GM10248 (cell line): ENCODE measurements around the gene KIF12.
"Not testable (repeated sequence)": the region's sequence is repeated elsewhere in the genome, so short reads cannot be mapped to it uniquely, and the experiment has no call there.

Source experiments
- CTCF ChIA-PET: fragments of 300-600 bp; sonication (Branson Sonifier 250); formaldehyde crosslinking; extraction: SDS; loops from one replicate; lab custom pipeline; 2021; ENCODE audit warnings: antibody characterized with exemption; lab: Yijun Ruan, JAX
- POLR2A ChIA-PET: fragments of 350-650 bp; sonication (Branson Sonifier 250); formaldehyde crosslinking; extraction: SDS; loops from one replicate; lab custom pipeline; 2020; ENCODE audit warnings: antibody characterized with exemption; lab: Yijun Ruan, JAX
- DNase-seq: peaks from one replicate; pipeline ENCODE4 v3.0.0; 2012; ENCODE audit errors: extremely low spot score
- TF ChIP-seq, protein P1 (sequence below): IDR thresholded peaks from 2 replicates; pipeline ENCODE4 v1.5.1; 2012; ENCODE audit warnings: mild to moderate bottlenecking, low read depth; ENCODE audit errors: extremely low read depth, missing control alignments, control extremely low read depth

Gene KIF12

DNA sequence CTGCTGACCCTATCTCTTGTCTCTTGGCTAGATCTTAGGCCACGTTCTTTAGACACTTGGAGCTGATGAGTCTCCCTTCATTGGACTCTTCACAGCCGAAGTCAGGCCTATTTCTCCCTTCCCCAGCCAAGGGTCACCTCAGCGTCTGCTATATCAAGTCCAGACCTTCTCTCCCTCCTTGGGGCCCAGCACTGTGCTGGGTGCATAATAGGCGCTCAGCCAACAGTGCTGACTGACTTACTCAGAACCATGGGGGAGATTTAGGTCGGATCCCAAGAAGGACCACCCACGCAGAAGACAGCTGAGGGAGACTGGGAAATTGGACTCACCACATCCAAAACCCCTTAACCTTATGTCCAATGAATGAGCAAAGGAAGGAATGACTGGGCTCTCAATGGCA, 15.4 kb downstream of the KIF12 start:
- CTCF ChIA-PET = interaction anchor here (0.7 to 4.8 kb wide), 18 partner anchors 10 to 255 kb away, joined by 3 to 80 read pairs (median 8); partner anchors contain the start of genes COL27A1 and KIF12
- POLR2A ChIA-PET = no interaction called here
- TF ChIP-seq, protein P1, sequence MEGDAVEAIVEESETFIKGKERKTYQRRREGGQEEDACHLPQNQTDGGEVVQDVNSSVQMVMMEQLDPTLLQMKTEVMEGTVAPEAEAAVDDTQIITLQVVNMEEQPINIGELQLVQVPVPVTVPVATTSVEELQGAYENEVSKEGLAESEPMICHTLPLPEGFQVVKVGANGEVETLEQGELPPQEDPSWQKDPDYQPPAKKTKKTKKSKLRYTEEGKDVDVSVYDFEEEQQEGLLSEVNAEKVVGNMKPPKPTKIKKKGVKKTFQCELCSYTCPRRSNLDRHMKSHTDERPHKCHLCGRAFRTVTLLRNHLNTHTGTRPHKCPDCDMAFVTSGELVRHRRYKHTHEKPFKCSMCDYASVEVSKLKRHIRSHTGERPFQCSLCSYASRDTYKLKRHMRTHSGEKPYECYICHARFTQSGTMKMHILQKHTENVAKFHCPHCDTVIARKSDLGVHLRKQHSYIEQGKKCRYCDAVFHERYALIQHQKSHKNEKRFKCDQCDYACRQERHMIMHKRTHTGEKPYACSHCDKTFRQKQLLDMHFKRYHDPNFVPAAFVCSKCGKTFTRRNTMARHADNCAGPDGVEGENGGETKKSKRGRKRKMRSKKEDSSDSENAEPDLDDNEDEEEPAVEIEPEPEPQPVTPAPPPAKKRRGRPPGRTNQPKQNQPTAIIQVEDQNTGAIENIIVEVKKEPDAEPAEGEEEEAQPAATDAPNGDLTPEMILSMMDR = no peak
- DNase-seq = no peak

DNA sequence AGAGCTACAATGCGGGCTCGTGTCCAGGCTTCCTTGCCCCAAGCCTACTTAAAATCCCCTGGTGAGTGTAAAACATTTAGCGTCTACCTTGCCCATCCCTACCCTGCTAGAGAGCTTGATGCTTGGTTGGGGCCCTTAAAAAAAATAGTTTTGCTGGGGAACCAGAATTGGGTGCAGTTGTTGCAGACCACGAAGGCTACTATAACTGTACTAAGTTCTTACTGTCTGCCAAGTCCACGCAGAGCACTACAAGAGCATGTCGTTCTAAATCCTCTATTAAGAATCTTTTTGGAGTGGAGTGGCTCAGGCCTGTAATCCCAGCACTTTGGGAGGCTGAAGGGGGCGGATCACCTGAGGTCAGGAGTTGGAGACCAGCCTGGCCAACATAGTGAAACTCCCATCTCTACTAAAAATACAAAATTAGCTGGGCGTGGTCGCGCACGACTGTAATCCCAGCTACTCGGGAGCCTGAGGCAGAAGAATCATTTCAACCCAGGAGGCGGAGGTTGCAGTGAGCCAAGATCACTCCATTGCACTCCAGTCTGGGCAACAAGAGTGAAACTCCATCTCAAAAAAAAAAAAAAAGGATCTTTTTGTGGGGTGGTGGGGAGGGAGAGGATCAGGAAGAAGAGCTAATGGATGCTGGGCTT, 16.2 kb downstream of the KIF12 start:
- DNase-seq, POLR2A ChIA-PET: not testable (repeated sequence)
- CTCF ChIA-PET = interaction anchor here (0.6 to 4.8 kb wide), 33 partner anchors 10 to 256 kb away, joined by 3 to 80 read pairs (median 5); partner anchors contain the start of genes COL27A1 and KIF12

DNA sequence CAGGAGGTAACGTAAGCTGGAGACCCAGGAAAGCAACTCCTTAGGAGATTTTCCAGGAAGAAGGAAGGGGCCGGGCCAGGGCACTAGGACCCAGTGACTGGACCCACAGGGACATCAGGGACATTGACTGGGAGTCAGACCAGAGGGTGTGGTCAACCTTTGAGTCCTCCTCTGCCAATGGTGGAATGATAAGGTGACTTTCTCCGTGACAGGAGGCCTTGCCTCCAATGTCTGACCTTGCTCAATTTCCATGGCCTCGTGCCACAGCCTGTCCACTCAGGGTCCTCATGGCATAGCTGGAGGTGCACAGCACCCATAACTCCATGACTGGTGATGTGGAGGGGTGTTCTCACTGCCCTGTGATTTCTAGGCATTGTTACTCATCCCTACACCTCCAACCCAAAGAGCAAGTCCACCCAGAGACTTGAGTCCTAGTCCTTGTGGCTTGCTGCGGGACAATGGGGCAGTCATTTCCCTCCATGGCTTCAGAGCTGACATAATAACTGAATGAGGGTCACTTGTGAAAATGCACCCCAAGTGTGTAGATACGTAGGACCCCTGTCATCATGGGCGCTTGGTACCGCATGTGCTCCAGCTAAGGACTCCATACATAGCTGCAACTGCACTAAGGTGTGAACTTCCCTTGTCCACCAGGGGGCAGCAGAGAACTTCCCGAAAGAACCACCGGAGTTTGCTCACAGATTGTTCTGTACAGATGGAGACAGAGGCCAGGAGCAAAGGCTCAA, 16.9 kb downstream of the KIF12 start:
- ChIA-PET CTCF (interaction anchor here (0.6 to 4.8 kb wide), 34 partner anchors 10 to 256 kb away, joined by 3 to 80 read pairs (median 4); partner anchors contain the start of genes COL27A1 and KIF12), POLR2A (no interaction called here)
- TF ChIP-seq, protein P1 = peak; percentile 85
- DNase-seq = peak; percentile 82

DNA sequence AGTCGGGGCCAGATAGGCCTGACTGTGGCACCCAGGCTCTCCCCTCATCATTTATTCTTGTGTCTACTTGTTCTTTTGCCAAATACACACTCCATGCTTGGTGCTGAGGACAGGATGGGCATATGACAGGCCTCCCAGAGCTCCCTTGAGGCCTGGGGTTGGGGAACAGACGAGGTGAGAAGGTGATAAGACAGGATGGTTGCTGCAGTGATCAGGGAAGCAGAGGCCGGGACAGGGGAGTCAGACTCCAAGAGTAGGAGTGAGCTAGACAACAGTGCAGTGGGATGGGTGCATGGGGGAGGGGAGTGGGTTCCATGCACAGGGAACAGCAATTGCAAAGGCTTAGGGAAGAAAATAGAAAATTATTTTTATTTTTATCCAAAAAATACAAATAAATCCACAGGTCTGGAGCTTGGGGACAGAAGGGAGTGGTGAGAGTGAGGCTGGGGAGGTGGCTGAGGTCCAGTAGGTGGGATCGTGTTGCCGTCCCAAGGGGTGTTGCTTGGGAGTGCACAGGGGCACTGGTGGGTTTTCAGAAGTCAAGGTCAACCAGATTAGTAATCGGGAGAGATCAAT, 17.6 kb downstream of the KIF12 start:
- CTCF ChIA-PET = interaction anchor here (0.7 to 4.8 kb wide), 12 partner anchors 9 to 257 kb away, joined by 3 to 80 read pairs (median 8); no protein-coding TSS in a partner anchor

DNA sequence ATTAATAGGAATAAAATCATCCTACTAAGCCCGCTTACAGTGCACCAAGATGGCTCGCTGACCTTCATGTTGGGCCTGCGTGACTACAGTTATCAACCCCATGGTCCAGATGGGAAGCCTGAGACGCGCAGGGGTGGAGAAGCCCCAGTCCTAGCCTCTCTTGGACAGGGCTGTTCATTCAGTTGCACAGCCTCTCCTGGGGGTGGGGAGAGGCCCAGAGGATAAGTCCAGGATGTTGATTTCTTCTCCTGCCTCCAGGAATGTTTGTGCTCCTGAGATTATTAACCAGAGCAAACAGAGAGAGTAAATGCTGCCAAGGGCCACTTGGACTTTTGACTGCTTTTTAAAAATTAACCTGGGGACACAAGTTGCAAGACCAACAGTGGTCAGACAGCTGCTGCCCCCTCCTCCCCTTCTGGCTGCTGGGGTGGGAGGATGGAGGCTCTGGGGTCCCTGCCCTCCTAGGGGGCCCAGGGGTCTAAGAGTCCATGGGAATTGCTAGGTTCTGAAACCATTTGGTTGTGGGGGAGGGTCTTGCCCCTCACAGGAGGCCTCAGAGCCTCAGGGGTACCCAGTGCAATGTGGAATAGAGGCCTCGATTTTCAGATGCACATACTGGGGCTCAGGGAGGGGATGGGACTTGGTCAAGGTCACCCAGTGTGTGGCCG, 18.2 kb downstream of the KIF12 start:
- ChIA-PET CTCF (interaction anchor here (1.0 to 4.8 kb wide), 6 partner anchors 8 to 228 kb away, joined by 3 to 80 read pairs (median 38); no protein-coding TSS in a partner anchor), POLR2A (no interaction called here)
- DNase-seq = no peak
- TF ChIP-seq, protein P1 = no peak

More for the DNA sequence above, 17.6 kb downstream of the KIF12 start:
- no peak for DNase-seq
- POLR2A ChIA-PET = no interaction called here
- TF ChIP-seq, protein P1 = no peak

DNA sequence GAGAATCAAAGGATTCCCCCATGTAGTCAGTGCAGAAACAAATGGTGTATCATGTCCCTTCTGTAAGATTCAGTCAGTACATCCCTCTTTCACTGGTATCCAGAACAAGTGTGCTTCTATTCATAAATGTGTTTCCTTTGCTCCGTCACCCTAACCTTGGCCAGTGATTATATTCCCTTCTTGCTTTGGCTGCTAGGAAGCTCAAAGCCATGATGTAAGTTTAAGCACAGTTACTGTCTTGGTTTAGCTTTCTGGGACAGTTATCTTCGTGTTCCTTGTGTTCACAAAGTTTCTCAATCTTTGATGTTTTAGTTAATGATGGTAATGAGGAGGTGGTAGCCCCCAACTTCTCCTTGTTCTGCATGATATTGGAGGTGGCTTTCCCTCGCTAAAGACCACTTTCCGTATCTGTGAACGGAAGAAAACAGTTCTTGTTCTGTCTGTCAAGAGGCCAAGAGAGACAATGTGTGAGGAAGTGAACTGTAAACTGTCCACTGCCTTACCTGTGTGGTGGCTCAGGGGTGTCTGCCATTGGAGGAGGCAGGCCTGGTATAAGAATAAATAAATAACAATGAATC, 18.8 kb downstream of the KIF12 start:
- TF ChIP-seq, protein P1 = no peak
- no peak for DNase-seq
- POLR2A ChIA-PET = no interaction called here
- CTCF ChIA-PET = interaction anchor here (1.0 to 4.8 kb wide), 5 partner anchors 8 to 211 kb away, joined by 3 to 80 read pairs (median 11); no protein-coding TSS in a partner anchor
